HepG2 (cell line): Measurements from ENCODE around the gene CCDC6. TPM values are rescaled to one million over a fixed set of nuclear protein-coding genes. Genes with fewer than 3 reads are reported as not detected.

Source experiments
- AHDC1 ChIP-seq: sonication (generic); formaldehyde crosslinking; IDR thresholded peaks from 2 replicates; pipeline ENCODE4 v1.5.1; 2020; ENCODE audit warnings: mild to moderate bottlenecking, missing genetic modification reagents, borderline replicate concordance
- KAT8 ChIP-seq: IDR thresholded peaks from 2 replicates; pipeline ENCODE4 v1.6.1; 2016; ENCODE audit warnings: missing genetic modification reagents, missing compliant biosample characterization
- KMT2B ChIP-seq: IDR thresholded peaks from 2 replicates; pipeline ENCODE4 v1.6.1; 2016; ENCODE audit warnings: missing genetic modification reagents, missing compliant biosample characterization
- MEIS2 ChIP-seq: sonication (generic); formaldehyde crosslinking; IDR thresholded peaks from 2 replicates; pipeline ENCODE4 v1.9.0; 2021; ENCODE audit warnings: mild to moderate bottlenecking, missing genetic modification reagents
- REST ChIP-seq, 2 experiments: IDR thresholded peaks; 2 replicates each; pipeline ENCODE4 v1.6.1; 2011 to 2012; ENCODE audit warnings: low read length in 2 of 2, borderline replicate concordance in 1 of 2, low read depth in 1 of 2, mild to moderate bottlenecking in 1 of 2, moderate library complexity in 1 of 2
- SUZ12 ChIP-seq: fragments of 150-350 bp; IDR thresholded peaks from 2 replicates; pipeline ENCODE4 v1.6.1; 2014; ENCODE audit warnings: low read depth, low read length
- TCF7 ChIP-seq: sonication (generic); IDR thresholded peaks from 2 replicates; pipeline ENCODE4 v1.6.1; 2016; ENCODE audit warnings: antibody characterized with exemption, low read depth
- ZNF232 ChIP-seq: sonication (generic); formaldehyde crosslinking; IDR thresholded peaks from 2 replicates; pipeline ENCODE4 v1.4.0; 2020; ENCODE audit warnings: missing genetic modification reagents, borderline replicate concordance
- ZNF318 ChIP-seq: sonication (generic); formaldehyde crosslinking; IDR thresholded peaks from 2 replicates; pipeline ENCODE4 v1.4.0; 2020; ENCODE audit warnings: mild to moderate bottlenecking, missing genetic modification reagents
- ZNF616 ChIP-seq: sonication (generic); formaldehyde crosslinking; IDR thresholded peaks from 2 replicates; pipeline ENCODE4 v1.5.0; 2020; ENCODE audit warnings: low read depth, mild to moderate bottlenecking, missing genetic modification reagents
- ZNF724P ChIP-seq: sonication (generic); formaldehyde crosslinking; IDR thresholded peaks from 2 replicates; pipeline ENCODE4 v1.8.0; 2022; ENCODE audit warnings: missing genetic modification reagents, borderline replicate concordance
- ZSCAN9 ChIP-seq: IDR thresholded peaks from 2 replicates; pipeline ENCODE4 v1.6.1; 2016; ENCODE audit warnings: borderline replicate concordance
- polyA plus RNA-seq, 8 experiments: library from polyadenylated mRNA; depleted of rRNA in 3 of 8; stranded (reverse) in 7 of 8; unstranded in 1 of 8; fragments of >200 nt; fragmentation: Illumina TruSeq in 4 of 8; extraction: Trizol in 4 of 8; gene quantifications; 2 replicates each; pipeline versions ENCODE4 v1.2.1 to v1.2.3, GENCODE V29; 2011 to 2016; ENCODE audit warnings: low read depth in 4 of 8, missing spikeins in 1 of 8, mixed read lengths in 1 of 8; ENCODE audit not compliant: insufficient read depth in 1 of 8
- total RNA-seq, 5 experiments: library from RNA; depleted of rRNA; stranded (reverse); fragments of >200 nt; fragmentation: Illumina TruSeq; extraction: Trizol; gene quantifications; 2 replicates each; pipeline ENCODE4 v1.2.3, GENCODE V29; 2016; ENCODE audit warnings: low read depth in 1 of 5

Gene CCDC6
- total and polyA plus RNA-seq, 2 of the 13 experiments (the other 11 are each of a cell fraction or from before 2014, with no cell fraction given) = 17.9 to 18.3 TPM

- no peak for TF ChIP-seq ZNF318
- TF ChIP-seq AHDC1 = no peak; the same call in 1 of the 2 replicates
- TF ChIP-seq KAT8 = peak; percentile 39; the same call in 1 of the 2 replicates
- no peak for TF ChIP-seq ZNF232 (CRISPR knock-in tag)
- no peak for TF ChIP-seq KMT2B (CRISPR knock-in tag)
- no peak for TF ChIP-seq ZSCAN9
- no peak for TF ChIP-seq SUZ12
- TF ChIP-seq ZNF724P (CRISPR knock-in tag) = no peak
- no peak for TF ChIP-seq REST (IDR thresholded peaks at IDR 0.05; ENCODE audit: borderline replicate concordance in 1 of 2, low read depth in 1 of 2, low read length in 2 of 2)
- no peak for TF ChIP-seq ZNF616
- no peak for TF ChIP-seq MEIS2 (CRISPR knock-in tag)
- peak; percentile 30; the same call in 1 of the 2 replicates for TF ChIP-seq TCF7
These were observed 10.7 kb downstream of the CCDC6 start (continued) for GRCh38 chr10:59895629-59896116.
